HepG2 (cell line): ENCODE results near the gene MFRP. TPM values are rescaled to one million over a fixed set of nuclear protein-coding genes. Genes with fewer than 3 reads are reported as not detected.

Experiments used
- BHLHE40 ChIP-seq: IDR thresholded peaks from 2 replicates; pipeline ENCODE4 v1.6.1; 2011; ENCODE audit warnings: low read length, improper control_type of control experiment
- FOXP4 ChIP-seq: sonication (generic); formaldehyde crosslinking; IDR thresholded peaks from 2 replicates; pipeline ENCODE4 v1.4.0; 2020; ENCODE audit warnings: missing genetic modification reagents
- GABPA ChIP-seq, 2 experiments: IDR thresholded peaks; 2 replicates each; pipeline ENCODE4 v1.6.1; 2011 to 2016; ENCODE audit warnings: low read depth in 2 of 2, low read length in 1 of 2, missing biosample characterization in 1 of 2, missing genetic modification characterization in 1 of 2
- HIC2 ChIP-seq: sonication (generic); formaldehyde crosslinking; IDR thresholded peaks from 2 replicates; pipeline ENCODE4 v1.9.0; 2022; ENCODE audit warnings: low read depth, missing genetic modification reagents
- IRF1 ChIP-seq: sonication (generic); formaldehyde crosslinking; IDR thresholded peaks from 2 replicates; pipeline ENCODE4 v1.4.0; 2020; ENCODE audit warnings: low read depth, mild to moderate bottlenecking, missing genetic modification reagents
- NFE2 ChIP-seq: sonication (generic); formaldehyde crosslinking; IDR thresholded peaks from 2 replicates; pipeline ENCODE4 v1.4.0; 2020; ENCODE audit warnings: missing genetic modification reagents
- NFE2L2 ChIP-seq: fragments of 150-350 bp; IDR thresholded peaks from 2 replicates; pipeline ENCODE4 v1.6.1; 2014; ENCODE audit warnings: low read length
- NFRKB ChIP-seq: fragments of 450-650 bp; IDR thresholded peaks from 2 replicates; pipeline ENCODE4 v1.6.1; 2017
- SNAPC4 ChIP-seq: sonication (generic); formaldehyde crosslinking; IDR thresholded peaks from 2 replicates; pipeline ENCODE4 v1.4.0; 2020; ENCODE audit warnings: mild to moderate bottlenecking, missing genetic modification reagents
- ZNF142 ChIP-seq: sonication (generic); formaldehyde crosslinking; IDR thresholded peaks from 2 replicates; pipeline ENCODE4 v1.4.0; 2020; ENCODE audit warnings: missing genetic modification reagents
- ZNF546 ChIP-seq: sonication (generic); formaldehyde crosslinking; conservative IDR thresholded peaks from 2 replicates; pipeline ENCODE4 v1.8.1; 2023; ENCODE audit warnings: mild to moderate bottlenecking, missing genetic modification reagents
- polyA plus RNA-seq, 8 experiments: library from polyadenylated mRNA; depleted of rRNA in 3 of 8; stranded (reverse) in 7 of 8; unstranded in 1 of 8; fragments of >200 nt; fragmentation: Illumina TruSeq in 4 of 8; extraction: Trizol in 4 of 8; gene quantifications; 2 replicates each; pipeline versions ENCODE4 v1.2.1 to v1.2.3, GENCODE V29; 2011 to 2016; ENCODE audit warnings: low read depth in 4 of 8, missing spikeins in 1 of 8, mixed read lengths in 1 of 8; ENCODE audit not compliant: insufficient read depth in 1 of 8
- total RNA-seq, 5 experiments: library from RNA; depleted of rRNA; stranded (reverse); fragments of >200 nt; fragmentation: Illumina TruSeq; extraction: Trizol; gene quantifications; 2 replicates each; pipeline ENCODE4 v1.2.3, GENCODE V29; 2016; ENCODE audit warnings: low read depth in 1 of 5

Gene MFRP
- total and polyA plus RNA-seq, 2 of the 13 experiments (the other 11 are each of a cell fraction or from before 2014, with no cell fraction given) = not detected

GRCh38 chr11:119368121-119369034 lies 21.9 kb upstream of the MFRP start (continued):
- peak; percentile 63; the same call in 1 of the 2 replicates for TF ChIP-seq SNAPC4 (CRISPR knock-in tag)
- TF ChIP-seq BHLHE40 = peak; percentile 45; the same call in 1 of the 2 replicates
- TF ChIP-seq NFE2L2 = peak; percentile 78
- peak; percentile 75; the same call in 1 of the 2 replicates for TF ChIP-seq ZNF142 (CRISPR knock-in tag)
- no peak for TF ChIP-seq IRF1 (CRISPR knock-in tag)
- TF ChIP-seq GABPA (IDR thresholded peaks at IDR 0.05; ENCODE audit: low read depth, low read length) = no peak
- TF ChIP-seq GABPA (CRISPR knock-in tag; IDR thresholded peaks at IDR 0.05; ENCODE audit: low read depth) = peak; percentile 57
- peak; percentile 85 for TF ChIP-seq HIC2 (CRISPR knock-in tag)
- TF ChIP-seq NFE2 (CRISPR knock-in tag) = peak; percentile 64; the same call in 1 of the 2 replicates
- peak; percentile 66; the same call in 1 of the 2 replicates for TF ChIP-seq FOXP4
- TF ChIP-seq NFRKB = no peak
- TF ChIP-seq ZNF546 (CRISPR knock-in tag) = 0 out of 2 replicates have a peak, but pooled peaks have one; percentile 41
